Colonic mucosa (tissue), 4 donors: ENCODE results near the gene NLRP1. TPM values are rescaled to one million over a fixed set of nuclear protein-coding genes. Genes with fewer than 3 reads are reported as not detected.
A peak's percentile ranks its signal among the peaks of the same experiment; 100 is the strongest.

ENCODE experiments used
- DNase-seq: peaks from one replicate; pipeline ENCODE4 v3.0.0-alpha.2; 2020
- H3K27ac ChIP-seq: fragments of 200-600 bp; one replicate; pipeline ENCODE4 v1.8.0; 2021
- H3K27me3 ChIP-seq: fragments of 200-600 bp; one replicate; pipeline ENCODE4 v1.8.0; 2021
- H3K36me3 ChIP-seq: fragments of 200-600 bp; one replicate; pipeline ENCODE4 v1.8.0; 2021
- H3K4me1 ChIP-seq: fragments of 200-600 bp; one replicate; pipeline ENCODE4 v1.8.0; 2021; ENCODE audit warnings: mild to moderate bottlenecking
- H3K4me3 ChIP-seq: fragments of 200-600 bp; one replicate; pipeline ENCODE4 v1.8.0; 2021
- H3K9ac ChIP-seq, 2 donors: one replicate each; pipeline ENCODE4 v1.7.0; 2013; ENCODE audit warnings: control low read depth in 2 of 2, low read depth in 2 of 2, low read length in 2 of 2
- H3K9me3 ChIP-seq: fragments of 200-600 bp; one replicate; pipeline ENCODE4 v1.8.0; 2021
- CTCF ChIP-seq: fragments of 200-600 bp; IDR thresholded peaks from one replicate; pipeline ENCODE4 v1.8.0; 2022; ENCODE audit warnings: antibody characterized with exemption, mild to moderate bottlenecking
- intact Hi-C: fragments of 100-400 bp; cut with DNase I; formaldehyde crosslinking; loops from one replicate; pipeline ENCODE4 v1.14.1; 2022
- total RNA-seq, 2 donors: library from RNA; stranded (reverse); fragmentation: NEBNext Ultra II Directional in 1 of 2; extraction: Animal tissue kit (Norgen Biotek cat#: 25700) in 1 of 2; gene quantifications; one replicate each; pipeline ENCODE4 v1.2.1, GENCODE V29; 2021
- donor health status: healthy.
- donor health status: DM: no; HTN: no; CAD: no.
- donor health status: DM: no; HTN: no; CAD: no.

NLRP1 gene
- total RNA-seq, 2 donors from 2014 or later, result 5.1 to 7.2 TPM

GRCh38 chr17:5480962-5481361, 103.3 kb downstream of the NLRP1 start:
- no peak overlapping the region for H3K4me3 ChIP-seq
- intact Hi-C loops, result no loop called here
- H3K4me1 ChIP-seq, result peaks cover 8% of the 10 kb centered on the region
- DNase-seq, result no peak
- H3K9ac ChIP-seq, result no peak overlapping the region
- no peaks in the 10 kb centered on the region for H3K36me3 ChIP-seq
- no peaks in the 10 kb centered on the region for H3K27me3 ChIP-seq
- H3K9me3 ChIP-seq, result no peaks in the 10 kb centered on the region
- H3K27ac ChIP-seq, result no peak overlapping the region
- TF ChIP-seq CTCF, result no peak

GRCh38 chr17:5478992-5479391, 105.3 kb downstream of the NLRP1 start:
- Histone ChIP-seq H3K9me3 (no peaks in the 10 kb centered on the region), H3K9ac (no peak overlapping the region), H3K4me1 (no peaks in the 10 kb centered on the region), H3K4me3 (no peak overlapping the region), H3K27ac (no peak overlapping the region), H3K27me3 (no peaks in the 10 kb centered on the region), H3K36me3 (no peaks in the 10 kb centered on the region)
- no peak for TF ChIP-seq CTCF
- DNase-seq, result no peak
- intact Hi-C loops, result no loop called here

- DNase-seq, result no peak
- H3K27me3 ChIP-seq, result no peaks in the 10 kb centered on the region
- no peaks in the 10 kb centered on the region for H3K4me1 ChIP-seq
- intact Hi-C loops, result no loop called here
- no peak overlapping the region for H3K4me3 ChIP-seq
- H3K9ac ChIP-seq, result no peak overlapping the region
- no peaks in the 10 kb centered on the region for H3K9me3 ChIP-seq
- H3K27ac ChIP-seq, result no peak overlapping the region
- TF ChIP-seq CTCF, result no peak
- H3K36me3 ChIP-seq, result no peaks in the 10 kb centered on the region
Observed at GRCh38 chr17:5473906-5474305, 110.4 kb downstream of the NLRP1 start.

- no peak overlapping the region for H3K4me3 ChIP-seq
- no peak overlapping the region for H3K27ac ChIP-seq
- TF ChIP-seq CTCF, result no peak
- intact Hi-C loops, result no loop called here
- H3K4me1 ChIP-seq, result no peaks in the 10 kb centered on the region
- H3K36me3 ChIP-seq, result no peaks in the 10 kb centered on the region
- no peak overlapping the region for H3K9ac ChIP-seq
- no peaks in the 10 kb centered on the region for H3K9me3 ChIP-seq
- H3K27me3 ChIP-seq, result no peaks in the 10 kb centered on the region
- no peak for DNase-seq
Observed at GRCh38 chr17:5472511-5472910, 111.8 kb downstream of the NLRP1 start.

- peaks cover 4% of the 10 kb centered on the region for H3K4me1 ChIP-seq
- H3K27me3 ChIP-seq, result no peaks in the 10 kb centered on the region
- intact Hi-C loops, result no loop called here
- no peaks in the 10 kb centered on the region for H3K36me3 ChIP-seq
- no peak for TF ChIP-seq CTCF
- no peak for DNase-seq
- no peak overlapping the region for H3K27ac ChIP-seq
- peak overlapping the region; percentile 100 for H3K4me3 ChIP-seq
- no peaks in the 10 kb centered on the region for H3K9me3 ChIP-seq
- H3K9ac ChIP-seq, result peak overlapping the region; percentile 76 to 80
Observed at GRCh38 chr17:5468075-5468473, 116.2 kb downstream of the NLRP1 start.

GRCh38 chr17:5467416-5467815, 116.9 kb downstream of the NLRP1 start:
- no peak for DNase-seq
- Histone ChIP-seq H3K4me3 (peak overlapping the region; percentile 100), H3K27me3 (no peaks in the 10 kb centered on the region), H3K27ac (no peak overlapping the region), H3K36me3 (no peaks in the 10 kb centered on the region), H3K9me3 (no peaks in the 10 kb centered on the region), H3K9ac (peak overlapping the region in 1 of 2 donors; percentile 80), H3K4me1 (peaks cover 4% of the 10 kb centered on the region)
- intact Hi-C loops, result no loop called here
- TF ChIP-seq CTCF, result no peak
